GM19324 (cell line): ENCODE measurements around the gene UBC.

ENCODE experiments used
- ATAC-seq: cut with Tn5 transposase; IDR thresholded peaks from one replicate; pipeline ENCODE4 v1.9.1; 2021; ENCODE audit warnings: mild to moderate bottlenecking, moderate library complexity; ENCODE audit not compliant: unreplicated experiment, low FRiP score

The UBC gene

DNA sequence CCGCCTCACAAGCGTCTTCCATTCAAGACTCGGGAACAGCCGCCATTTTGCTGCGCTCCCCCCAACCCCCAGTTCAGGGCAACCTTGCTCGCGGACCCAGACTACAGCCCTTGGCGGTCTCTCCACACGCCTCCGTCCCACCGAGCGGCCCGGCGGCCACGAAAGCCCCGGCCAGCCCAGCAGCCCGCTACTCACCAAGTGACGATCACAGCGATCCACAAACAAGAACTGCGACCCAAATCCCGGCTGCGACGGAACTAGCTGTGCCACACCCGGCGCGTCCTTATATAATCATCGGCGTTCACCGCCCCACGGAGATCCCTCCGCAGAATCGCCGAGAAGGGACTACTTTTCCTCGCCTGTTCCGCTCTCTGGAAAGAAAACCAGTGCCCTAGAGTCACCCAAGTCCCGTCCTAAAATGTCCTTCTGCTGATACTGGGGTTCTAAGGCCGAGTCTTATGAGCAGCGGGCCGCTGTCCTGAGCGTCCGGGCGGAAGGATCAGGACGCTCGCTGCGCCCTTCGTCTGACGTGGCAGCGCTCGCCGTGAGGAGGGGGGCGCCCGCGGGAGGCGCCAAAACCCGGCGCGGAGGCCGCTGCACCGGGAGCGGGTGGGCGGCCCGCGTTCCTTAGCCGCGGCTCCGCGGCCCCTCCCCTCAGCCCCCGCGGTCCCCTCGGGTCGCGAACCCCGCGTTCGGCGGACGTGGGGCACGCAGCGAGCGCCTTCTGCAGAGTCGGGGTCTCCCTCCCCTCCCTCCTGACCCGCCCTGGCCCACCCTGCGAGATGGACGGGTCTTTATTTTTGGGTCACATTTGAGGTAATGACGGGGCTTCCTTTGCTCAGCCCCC is at the start of gene UBC:
TSS of gene UBC (minus strand) at position 259 of the 847 bp plus-strand sequence. CDS start 879 bp downstream, outside the sequence.
- ATAC-seq: peak; percentile 58

DNA sequence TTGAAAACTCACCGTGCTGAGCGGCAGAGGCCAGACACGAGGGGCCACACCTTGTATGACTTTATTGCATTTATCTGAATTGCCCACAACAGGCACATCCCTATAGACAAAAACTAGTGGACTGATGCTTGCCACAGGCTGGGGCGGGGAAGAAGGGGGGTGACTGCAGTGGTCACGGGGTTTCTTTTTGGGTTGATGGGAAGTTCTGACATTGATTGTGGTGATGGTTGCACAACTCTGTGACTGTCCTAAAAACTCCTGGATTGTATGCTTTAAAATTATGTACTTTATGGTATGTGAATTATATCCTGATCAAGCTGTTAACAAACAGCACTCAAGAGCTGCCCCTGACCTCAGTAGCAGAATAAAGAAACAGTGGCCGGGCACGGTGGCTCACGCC is 48.8 kb upstream of the UBC start:
- ATAC-seq: no peak

DNA sequence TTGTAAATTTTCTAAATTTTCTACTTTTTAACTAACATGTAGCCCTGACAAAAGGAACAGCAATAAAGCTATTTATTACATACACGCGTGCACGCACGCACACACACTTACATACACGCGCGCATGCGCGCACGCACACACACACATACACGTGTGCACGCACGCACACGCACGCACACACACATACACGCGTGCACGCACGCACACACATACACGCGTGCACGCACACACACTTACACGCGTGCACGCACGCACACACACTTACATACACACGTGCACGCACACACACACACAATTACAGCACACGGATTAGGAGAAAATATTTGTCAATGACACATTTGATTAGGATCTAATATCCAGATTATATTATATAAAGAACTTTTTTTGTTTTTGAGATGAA is 46.6 kb upstream of the UBC start:
- no peak for ATAC-seq

DNA sequence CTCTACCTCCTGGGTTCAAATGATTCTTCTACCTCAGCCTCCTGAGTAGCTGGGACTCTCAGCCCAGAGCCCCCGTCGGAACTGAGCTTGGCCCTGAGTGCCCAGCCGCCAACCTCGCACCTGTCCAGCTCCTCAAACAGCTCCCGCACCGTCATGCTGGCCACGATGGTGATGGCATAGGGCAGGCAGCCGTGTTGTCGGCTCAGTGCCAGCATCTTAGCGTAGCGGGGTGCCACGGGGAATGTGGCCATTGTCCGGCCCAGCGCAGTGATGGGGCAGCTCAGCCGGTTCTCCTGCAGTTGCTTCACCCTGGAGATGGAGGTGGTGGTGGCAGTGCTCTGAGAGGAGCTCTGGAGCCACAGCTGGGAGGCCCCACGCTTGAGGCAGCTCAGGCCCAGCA is 42.1 kb upstream of the UBC start:
- ATAC-seq: no peak

DNA sequence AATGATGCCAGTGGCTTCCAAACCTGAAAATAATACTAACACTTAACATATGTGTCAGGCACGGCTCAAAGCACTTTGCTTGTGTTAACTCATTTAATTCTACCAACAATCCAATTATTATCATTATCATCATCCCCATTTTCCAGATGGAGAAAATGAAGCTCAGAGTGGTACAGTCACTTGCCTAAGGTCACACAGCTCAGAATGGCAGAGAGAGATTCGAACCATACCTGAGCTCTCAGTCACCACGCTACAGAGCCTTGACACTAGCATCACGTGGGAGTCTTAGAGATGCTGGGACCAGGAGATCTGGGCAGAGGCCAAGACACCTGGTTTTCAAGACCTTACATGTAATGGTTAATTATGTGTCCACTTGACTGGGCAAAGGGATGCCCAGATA is 40.3 kb upstream of the UBC start:
- no peak for ATAC-seq

DNA sequence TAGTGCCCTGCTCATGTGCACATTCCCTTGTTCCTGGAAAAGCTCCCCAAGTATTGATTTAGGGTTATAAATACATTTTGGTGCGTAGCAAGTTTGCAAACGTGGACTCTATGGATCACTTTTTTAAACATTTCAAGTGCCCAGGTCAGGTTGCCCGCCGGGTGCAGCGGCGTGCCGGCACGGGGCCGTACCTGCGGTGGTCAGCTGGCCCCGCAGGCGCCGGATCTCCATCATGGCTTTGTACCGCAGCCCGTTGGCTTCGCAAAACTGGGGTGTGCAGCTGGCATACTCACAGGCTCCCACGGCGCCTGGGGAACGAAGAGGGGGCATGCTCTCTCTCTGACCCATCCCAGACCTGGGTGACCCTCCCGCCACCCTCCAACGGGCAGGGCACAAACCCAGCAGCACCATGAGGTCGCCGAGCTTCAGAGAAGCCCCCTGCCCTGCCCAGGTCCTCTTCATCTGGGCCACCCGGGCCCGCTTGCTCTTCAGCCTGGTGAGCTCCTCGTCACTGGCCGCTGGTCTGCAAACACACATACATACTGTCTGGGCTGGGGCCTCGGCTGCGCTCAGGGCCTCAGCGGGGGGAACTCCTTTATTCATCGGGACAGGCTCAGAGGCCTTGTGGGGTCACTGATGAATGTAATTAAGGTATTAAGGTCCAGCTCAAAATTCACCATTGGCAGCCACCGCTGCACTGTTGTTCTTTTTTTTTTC is 39.4 kb upstream of the UBC start:
- no peak for ATAC-seq

GRCh38 chr12:124952801-124953200 is 38.4 kb upstream of the UBC start:
- no peak for ATAC-seq

DNA sequence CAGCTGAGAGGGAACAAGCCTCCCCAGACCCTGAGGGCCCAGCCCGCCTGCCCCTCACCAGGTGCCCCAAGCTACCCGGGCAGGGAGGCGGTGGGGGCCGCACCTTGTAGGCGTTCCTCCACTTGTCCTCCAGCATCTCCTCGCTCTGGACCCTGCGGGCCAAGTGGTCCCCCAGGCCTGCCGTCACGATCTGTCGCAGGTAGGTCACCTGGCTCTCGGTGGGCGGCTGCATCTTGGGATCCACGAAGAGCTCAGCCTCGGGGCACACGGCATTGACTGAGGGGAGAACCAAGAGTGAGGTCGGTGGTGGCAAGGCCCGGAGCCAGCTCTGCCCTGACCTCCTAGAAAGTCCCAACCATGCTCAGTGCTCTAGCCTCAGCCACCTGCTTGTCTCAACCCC is 37.8 kb upstream of the UBC start:
- no peak for ATAC-seq

- ATAC-seq: no peak
These were observed 35.6 kb upstream of the UBC start for GRCh38 chr12:124949779-124950728.

- ATAC-seq: no peak
These were observed 34.6 kb upstream of the UBC start for GRCh38 chr12:124949066-124949465.

- no peak for ATAC-seq
These were observed 33.3 kb upstream of the UBC start for GRCh38 chr12:124947561-124948398.

DNA sequence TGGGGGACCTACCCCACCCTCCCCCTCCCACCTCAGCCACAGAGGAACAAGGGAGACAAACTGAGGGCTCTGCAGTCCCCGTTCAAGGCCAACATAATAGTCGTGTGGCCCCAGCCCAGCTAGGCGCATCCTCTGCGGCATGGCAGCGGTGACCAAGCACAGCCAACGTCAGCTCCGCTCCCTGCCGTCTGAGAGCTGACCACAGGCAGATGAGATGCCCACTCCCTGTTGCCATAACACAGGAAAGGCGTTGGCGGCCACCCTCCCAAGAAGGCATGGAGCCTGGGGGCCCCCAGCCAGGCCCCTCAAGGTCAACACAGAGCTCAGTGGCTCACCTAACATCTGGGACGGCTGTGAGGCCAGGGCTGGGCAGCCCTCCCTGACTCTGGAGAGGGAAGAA is 32.6 kb upstream of the UBC start:
- no peak for ATAC-seq

- ATAC-seq: no peak
These were observed 32.0 kb upstream of the UBC start for GRCh38 chr12:124946447-124946793.

DNA sequence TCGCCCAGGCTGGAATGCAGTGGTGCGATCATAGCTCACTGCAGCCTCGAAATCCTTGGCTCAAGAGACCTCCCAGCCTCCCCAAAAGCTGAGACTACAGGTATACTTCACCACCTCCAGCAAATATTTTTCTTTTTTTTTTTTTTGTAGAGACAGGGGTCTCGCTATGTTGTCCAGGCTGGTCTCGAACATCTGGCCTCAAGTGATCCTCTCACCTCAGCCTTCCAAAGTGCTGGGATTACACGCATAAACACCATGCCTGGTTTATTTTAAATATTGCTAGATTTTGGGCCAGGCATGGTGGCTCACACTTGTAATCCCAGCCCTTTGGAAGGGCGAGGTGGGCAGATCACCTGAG is 26.7 kb upstream of the UBC start:
- ATAC-seq: no peak

DNA sequence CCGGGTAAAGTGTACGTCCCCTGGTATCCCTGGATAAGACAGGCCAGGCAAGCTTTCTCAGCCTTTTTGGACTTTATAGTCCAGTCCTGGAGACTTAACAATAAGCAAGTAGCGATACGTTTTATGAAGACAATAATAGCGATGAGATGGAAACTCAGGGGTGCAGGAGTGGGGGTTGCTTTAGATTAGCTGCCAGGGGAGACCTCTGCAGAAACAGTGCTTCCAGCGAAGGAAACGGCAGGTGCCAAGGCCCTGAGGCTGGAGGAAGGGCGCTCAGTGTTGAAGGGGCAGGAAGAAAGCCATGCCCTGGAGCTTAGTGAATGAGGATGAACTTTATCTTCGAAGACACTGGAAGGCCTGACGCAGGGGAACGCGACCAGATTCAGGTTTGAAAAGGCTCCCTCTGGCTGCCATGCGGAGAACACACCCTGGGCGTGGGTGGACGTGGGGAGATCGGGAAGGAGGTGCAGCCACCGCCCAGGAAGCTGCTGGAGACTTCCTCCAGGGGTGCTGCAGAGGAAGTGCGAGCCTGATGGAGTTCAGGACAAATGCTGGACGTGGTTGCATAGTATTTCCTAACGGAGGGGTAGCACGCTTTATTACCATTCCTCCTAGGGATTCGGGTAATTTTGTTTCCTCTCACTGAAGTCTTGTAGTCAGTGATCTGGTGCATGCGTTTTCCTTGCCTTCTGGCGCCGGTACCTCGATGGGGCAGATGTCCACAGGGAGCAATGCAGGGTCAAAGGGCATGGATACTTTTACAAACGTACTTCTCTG is 26.1 kb upstream of the UBC start:
- ATAC-seq: peak; percentile 46

GRCh38 chr12:124940143-124940392 is 25.6 kb upstream of the UBC start:
- ATAC-seq: no peak

- peak; percentile 59 for ATAC-seq
These were observed 25.1 kb upstream of the UBC start for GRCh38 chr12:124939421-124940142.

DNA sequence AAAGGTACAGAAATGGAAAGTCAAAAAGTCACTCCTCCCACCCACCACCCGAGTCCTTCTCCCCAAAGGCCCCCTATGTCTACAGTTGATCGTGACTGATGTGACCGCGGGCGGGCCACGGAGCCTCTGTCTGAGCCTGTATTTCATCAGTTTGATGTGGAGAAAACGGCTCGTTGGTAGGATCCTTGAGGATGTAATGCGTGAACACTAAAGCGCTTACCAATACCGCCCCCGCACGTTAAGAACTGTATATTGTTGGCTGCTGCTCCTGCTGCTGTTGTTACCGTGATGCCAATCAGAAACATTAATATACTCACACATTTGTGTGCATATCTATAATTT is 24.6 kb upstream of the UBC start:
- peak; percentile 43 for ATAC-seq

GRCh38 chr12:124938587-124938986 is 24.1 kb upstream of the UBC start:
- ATAC-seq: no peak
